Neural cell (in vitro differentiated cells): ENCODE measurements around the gene MAD1L1. TPM values are rescaled to one million over a fixed set of nuclear protein-coding genes. Genes with fewer than 3 reads are reported as not detected.

Source experiments
- H2AFZ ChIP-seq: fragments of 200-600, 300-800 bp; sonication (generic), shearing (Covaris generic); 2 replicates; pipeline ENCODE4 v1.6.0; 2014; ENCODE audit warnings: low read depth, mild to moderate bottlenecking, antibody characterized with exemption, low read length, moderate library complexity
- H3F3A ChIP-seq: fragments of 200-600 bp; shearing (Covaris generic); 2 replicates; pipeline ENCODE4 v1.6.1; 2016; ENCODE audit warnings: mild to moderate bottlenecking, moderate library complexity, mixed read lengths, antibody characterized with exemption, low read length; ENCODE audit not compliant: insufficient read depth, poor library complexity, severe bottlenecking
- H3K27ac ChIP-seq: fragments of 200-600, 300-800 bp; sonication (generic), shearing (Covaris generic); 2 replicates; pipeline ENCODE4 v1.5.1; 2014; ENCODE audit warnings: mild to moderate bottlenecking, low read length, moderate library complexity
- H3K27me3 ChIP-seq: fragments of 300-800, 200-600 bp; sonication (generic), shearing (Covaris generic); 2 replicates; pipeline ENCODE4 v1.6.0; 2014; ENCODE audit warnings: mild to moderate bottlenecking, low read depth, low read length, moderate library complexity; ENCODE audit not compliant: insufficient read depth
- H3K36me3 ChIP-seq: fragments of 300-800, 200-600 bp; sonication (generic), shearing (Covaris generic); 2 replicates; pipeline ENCODE4 v1.5.1; 2014; ENCODE audit warnings: mild to moderate bottlenecking, antibody characterized with exemption, low read length, moderate library complexity; ENCODE audit not compliant: insufficient read depth
- H3K4me2 ChIP-seq: fragments of 300-800, 200-600 bp; sonication (generic), shearing (Covaris generic); 2 replicates; pipeline ENCODE4 v1.6.0; 2014; ENCODE audit warnings: mild to moderate bottlenecking, low read length
- H3K4me3 ChIP-seq: fragments of 300-800, 200-600 bp; sonication (generic), shearing (Covaris generic); 2 replicates; pipeline ENCODE4 v1.5.1; 2014; ENCODE audit warnings: mild to moderate bottlenecking, low read length, moderate library complexity
- H3K79me2 ChIP-seq: fragments of 200-600 bp; shearing (Covaris generic); replicated peaks from 2 replicates; pipeline ENCODE4 v1.6.0; 2014; ENCODE audit warnings: mild to moderate bottlenecking, low read length, moderate library complexity; ENCODE audit not compliant: insufficient read depth
- H3K9ac ChIP-seq: fragments of 300-800, 200-600 bp; sonication (generic), shearing (Covaris generic); 2 replicates; pipeline ENCODE4 v1.6.1; 2016; ENCODE audit warnings: mild to moderate bottlenecking, low read length, mixed read lengths
- H3K9me2 ChIP-seq: fragments of 200-600 bp; shearing (Covaris generic); 2 replicates; pipeline ENCODE4 v1.6.1; 2016; ENCODE audit warnings: mild to moderate bottlenecking, low read length, mixed read lengths; ENCODE audit not compliant: insufficient read depth
- H3K9me3 ChIP-seq: fragments of 200-600, 300-800 bp; sonication (generic), shearing (Covaris generic); 2 replicates; pipeline ENCODE4 v1.6.1; 2016; ENCODE audit warnings: mild to moderate bottlenecking, mixed run types, low read length, moderate library complexity, mixed read lengths
- H4K20me1 ChIP-seq: fragments of 200-600 bp; shearing (Covaris generic); 2 replicates; pipeline ENCODE4 v1.6.1; 2016; ENCODE audit warnings: mild to moderate bottlenecking, mixed run types; ENCODE audit not compliant: insufficient read depth
- CTCF ChIP-seq: fragments of 450-650 bp; IDR thresholded peaks from 2 replicates; pipeline ENCODE4 v1.5.1; 2014; ENCODE audit warnings: antibody characterized with exemption, mild to moderate bottlenecking, moderate library complexity; ENCODE audit not compliant: poor library complexity, severe bottlenecking
- EP300 ChIP-seq: fragments of 450-650 bp; conservative IDR thresholded peaks from 2 replicates; pipeline ENCODE4 v1.6.1; 2014; ENCODE audit warnings: antibody characterized with exemption, mild to moderate bottlenecking, moderate library complexity; ENCODE audit not compliant: poor library complexity, severe bottlenecking
- EZH2 ChIP-seq: fragments of 200-600, 300-800 bp; shearing (Covaris generic), sonication (generic); IDR thresholded peaks from 2 replicates; pipeline ENCODE4 v1.6.1; 2014; ENCODE audit warnings: antibody characterized with exemption, low read length, borderline replicate concordance, mild to moderate bottlenecking; ENCODE audit not compliant: insufficient read depth, poor library complexity, severe bottlenecking
- MXI1 ChIP-seq: fragments of 450-650 bp; conservative IDR thresholded peaks from 2 replicates; pipeline ENCODE4 v1.6.1; 2014; ENCODE audit warnings: antibody characterized with exemption, mild to moderate bottlenecking; ENCODE audit not compliant: poor library complexity, severe bottlenecking
- POLR2AphosphoS5 ChIP-seq: IDR thresholded peaks from 2 replicates; pipeline ENCODE4 v1.6.1; 2012
- RAD21 ChIP-seq: fragments of 450-650 bp; conservative IDR thresholded peaks from 2 replicates; pipeline ENCODE4 v1.6.1; 2014; ENCODE audit warnings: antibody characterized with exemption, mild to moderate bottlenecking, moderate library complexity
- REST ChIP-seq: IDR thresholded peaks from 2 replicates; pipeline ENCODE4 v1.6.1; 2012; ENCODE audit warnings: borderline replicate concordance
- SMC3 ChIP-seq: fragments of 450-650 bp; conservative IDR thresholded peaks from 2 replicates; pipeline ENCODE4 v1.6.1; 2014; ENCODE audit warnings: antibody characterized with exemption, mild to moderate bottlenecking, moderate library complexity; ENCODE audit not compliant: poor library complexity
- TAF1 ChIP-seq: IDR thresholded peaks from 2 replicates; pipeline ENCODE4 v1.6.1; 2012; ENCODE audit warnings: low read depth
- polyA plus RNA-seq: library from polyadenylated mRNA; depleted of rRNA; stranded (reverse); fragments of >200 nt; gene quantifications from 2 replicates; pipeline ENCODE4 v1.2.3, GENCODE V29; 2014

Gene MAD1L1
- polyA plus RNA-seq, 1 donor from 2014 or later: 31.4 TPM

GRCh38 chr7:2015251-2015871 is 217.4 kb downstream of the MAD1L1 start:
- no peak overlapping the region for H3K27ac ChIP-seq
- H3K9me2 ChIP-seq: no peaks in the 10 kb centered on the region
- no peak overlapping the region for H2AFZ ChIP-seq
- no peak for TF ChIP-seq REST
- no peak for TF ChIP-seq TAF1
- no peak for TF ChIP-seq SMC3
- no peak for TF ChIP-seq RAD21
- no peak for TF ChIP-seq CTCF
- no peak for TF ChIP-seq EP300
- no peak for TF ChIP-seq POLR2AphosphoS5
- no peak for TF ChIP-seq MXI1
- TF ChIP-seq EZH2: no peak
- no peak overlapping the region for H3K4me2 ChIP-seq
- H3F3A ChIP-seq: no peaks in the 10 kb centered on the region
- no peaks in the 10 kb centered on the region for H3K9me3 ChIP-seq
- no peaks in the 10 kb centered on the region for H3K27me3 ChIP-seq
- H4K20me1 ChIP-seq: no peaks in the 10 kb centered on the region
- H3K79me2 ChIP-seq: no peaks in the 10 kb centered on the region
- no peaks in the 10 kb centered on the region for H3K36me3 ChIP-seq
- no peak overlapping the region for H3K4me3 ChIP-seq
- H3K9ac ChIP-seq: no peak overlapping the region

DNA sequence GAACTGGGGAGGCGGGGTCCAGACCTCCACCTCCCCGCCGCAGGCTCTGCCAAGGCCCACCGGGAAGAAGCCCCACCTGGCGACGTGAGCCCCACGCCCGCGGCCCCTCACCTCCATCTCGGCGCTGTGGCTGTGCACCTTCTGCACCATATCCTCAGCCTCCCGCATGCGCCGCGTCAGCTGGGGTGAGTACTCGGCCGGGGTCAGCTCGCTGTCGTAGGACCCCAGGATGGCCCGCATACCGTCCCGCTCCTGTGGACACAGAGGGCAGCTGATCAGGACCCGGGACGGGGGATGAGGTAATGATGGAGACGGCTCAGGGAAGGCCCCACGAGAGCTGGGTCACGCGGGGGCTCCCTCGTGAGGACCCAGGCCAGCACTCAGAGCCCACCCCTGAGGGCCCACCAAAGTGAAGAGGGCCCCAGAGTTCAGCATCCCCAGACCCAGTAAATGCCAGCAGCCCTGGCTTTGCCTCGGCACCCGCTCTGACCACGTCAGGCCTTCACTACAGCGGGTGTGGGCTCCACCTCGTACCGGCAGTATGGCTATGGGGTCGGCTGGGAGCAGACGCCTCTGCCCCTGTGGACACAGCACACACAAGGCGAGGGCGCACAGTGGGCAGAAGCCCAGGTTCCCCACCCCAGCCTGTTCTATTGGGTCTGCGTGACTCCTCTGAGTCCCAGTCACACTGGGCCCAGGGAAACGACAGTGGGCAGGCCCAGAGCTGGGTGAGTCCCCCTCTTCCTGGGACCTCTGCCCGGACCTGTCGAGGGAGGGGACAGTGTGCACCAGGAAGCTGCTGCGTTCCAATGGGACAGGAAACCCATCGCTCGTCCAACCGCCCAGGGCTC is 218.1 kb downstream of the MAD1L1 start:
- Histone ChIP-seq H3K27ac (no peak overlapping the region), H2AFZ (no peak overlapping the region), H4K20me1 (no peaks in the 10 kb centered on the region), H3K4me3 (no peak overlapping the region), H3K9me3 (no peaks in the 10 kb centered on the region), H3K9me2 (no peaks in the 10 kb centered on the region), H3F3A (no peaks in the 10 kb centered on the region), H3K27me3 (no peaks in the 10 kb centered on the region), H3K9ac (no peak overlapping the region), H3K79me2 (no peaks in the 10 kb centered on the region), H3K36me3 (no peaks in the 10 kb centered on the region), H3K4me2 (no peak overlapping the region)
- TF ChIP-seq EZH2 (no peak), MXI1 (no peak), SMC3 (no peak), POLR2AphosphoS5 (no peak), RAD21 (no peak), REST (no peak), TAF1 (no peak), EP300 (no peak), CTCF (no peak)
